Measurements from ENCODE around the gene ZFP64. TPM values are rescaled to one million over a fixed set of nuclear protein-coding genes. Genes with fewer than 3 reads are reported as not detected.

ZFP64 gene
- total and polyA plus RNA-seq, 2 donors (not counting 3 experiments of a cell fraction or from before 2014, with no cell fraction given), result 31.7 to 35.4 TPM

DNA sequence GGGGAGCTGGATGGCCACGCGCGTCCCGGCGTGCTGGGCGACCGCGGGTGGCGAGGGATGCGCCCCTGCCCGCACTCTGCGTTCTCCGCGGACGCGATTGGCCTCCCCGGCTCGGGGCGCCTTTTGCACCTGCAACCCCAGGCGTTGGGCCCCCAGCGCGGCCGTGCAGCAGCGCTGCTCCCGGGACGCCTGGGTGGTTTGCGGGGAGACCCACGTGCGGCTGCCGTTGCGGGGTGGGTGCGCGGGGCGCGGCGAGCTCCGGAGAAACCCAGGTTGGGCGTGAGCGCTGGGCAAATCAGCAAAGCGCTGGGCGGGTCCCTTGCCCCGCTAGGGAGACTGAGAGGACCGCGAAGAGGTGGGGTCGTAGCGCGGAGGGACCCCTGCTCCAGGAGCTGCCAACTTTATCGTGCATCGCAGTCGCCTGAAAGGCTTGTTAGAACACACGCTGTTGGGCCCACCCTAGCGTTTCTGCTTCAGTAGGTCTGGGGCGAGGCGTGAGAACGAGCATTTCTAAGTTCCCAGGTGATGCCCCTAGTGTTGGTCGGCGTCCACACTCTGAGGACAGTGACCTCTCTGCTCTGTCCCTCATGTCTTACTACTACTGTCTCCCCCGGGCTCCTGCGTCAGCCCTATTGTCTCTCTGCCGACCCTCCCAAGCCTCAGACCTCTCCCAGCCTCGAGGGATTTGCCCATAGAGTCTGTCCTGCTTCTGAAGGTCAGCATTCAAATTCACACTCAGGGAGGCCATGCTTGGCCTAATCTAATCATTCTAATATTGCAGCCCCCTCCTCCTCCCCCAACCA is 538 bp upstream of the ZFP64 start:
- H3K9me1 ChIP-seq (replicated peaks; ENCODE audit: control insufficient read depth, extremely low read depth, insufficient read depth, low read length), result no peaks in the 10 kb centered on the region
- peaks cover 0 to 3% of the 10 kb centered on the region in 2 experiments for H3K27me3 ChIP-seq (ENCODE audit: control insufficient read depth in 2 of 2, insufficient read depth in 2 of 2, low read length in 2 of 2)
- no peaks in the 10 kb centered on the region for H4K20me1 ChIP-seq (replicated peaks; ENCODE audit: control insufficient read depth, extremely low read depth, insufficient read depth, low read length)
- H2AFZ ChIP-seq (ENCODE audit: low read depth, low read length), result peak overlapping the region; percentile 33
- no peaks in the 10 kb centered on the region for H3K9me3 ChIP-seq (replicated peaks; ENCODE audit: control insufficient read depth, insufficient read depth, low read length)
- dilution Hi-C loops (cut with MboI; ENCODE audit: extremely low pct_ligation_motif_present, low sequenced_read_pairs), result no loop called here
- peaks cover 9% of the 10 kb centered on the region for H3K79me2 ChIP-seq (ENCODE audit: control insufficient read depth, insufficient read depth, low read length)
- peaks cover 12% of the 10 kb centered on the region for H3K4me1 ChIP-seq (ENCODE audit: control insufficient read depth, extremely low read depth, insufficient read depth, low read length)
- no peak for TF ChIP-seq EZH2 (IDR thresholded peaks at IDR 0.05; ENCODE audit: borderline replicate concordance, low read depth, low read length, severe bottlenecking)
- TF ChIP-seq, protein P1, sequence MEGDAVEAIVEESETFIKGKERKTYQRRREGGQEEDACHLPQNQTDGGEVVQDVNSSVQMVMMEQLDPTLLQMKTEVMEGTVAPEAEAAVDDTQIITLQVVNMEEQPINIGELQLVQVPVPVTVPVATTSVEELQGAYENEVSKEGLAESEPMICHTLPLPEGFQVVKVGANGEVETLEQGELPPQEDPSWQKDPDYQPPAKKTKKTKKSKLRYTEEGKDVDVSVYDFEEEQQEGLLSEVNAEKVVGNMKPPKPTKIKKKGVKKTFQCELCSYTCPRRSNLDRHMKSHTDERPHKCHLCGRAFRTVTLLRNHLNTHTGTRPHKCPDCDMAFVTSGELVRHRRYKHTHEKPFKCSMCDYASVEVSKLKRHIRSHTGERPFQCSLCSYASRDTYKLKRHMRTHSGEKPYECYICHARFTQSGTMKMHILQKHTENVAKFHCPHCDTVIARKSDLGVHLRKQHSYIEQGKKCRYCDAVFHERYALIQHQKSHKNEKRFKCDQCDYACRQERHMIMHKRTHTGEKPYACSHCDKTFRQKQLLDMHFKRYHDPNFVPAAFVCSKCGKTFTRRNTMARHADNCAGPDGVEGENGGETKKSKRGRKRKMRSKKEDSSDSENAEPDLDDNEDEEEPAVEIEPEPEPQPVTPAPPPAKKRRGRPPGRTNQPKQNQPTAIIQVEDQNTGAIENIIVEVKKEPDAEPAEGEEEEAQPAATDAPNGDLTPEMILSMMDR (IDR thresholded peaks at IDR 0.05; ENCODE audit: extremely low read depth in 1 of 2, insufficient read depth in 1 of 2, low read depth in 1 of 2, low read length in 2 of 2), result peak; percentile 2 to 13
- no peak for TF ChIP-seq POLR2AphosphoS5 (IDR thresholded peaks at IDR 0.05; ENCODE audit: insufficient read depth, low read depth, low read length)
- no peak for TF ChIP-seq GATA2 (IDR thresholded peaks at IDR 0.05; ENCODE audit: insufficient read depth, insufficient read length, low read depth, low read length)
- TF ChIP-seq, protein P2, sequence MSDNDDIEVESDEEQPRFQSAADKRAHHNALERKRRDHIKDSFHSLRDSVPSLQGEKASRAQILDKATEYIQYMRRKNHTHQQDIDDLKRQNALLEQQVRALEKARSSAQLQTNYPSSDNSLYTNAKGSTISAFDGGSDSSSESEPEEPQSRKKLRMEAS (IDR thresholded peaks at IDR 0.05; ENCODE audit: insufficient read depth, insufficient read length), result no peak
- no peak for TF ChIP-seq JUN (IDR thresholded peaks at IDR 0.05; ENCODE audit: borderline replicate concordance, insufficient read depth, insufficient read length, low read depth)
- H3K4me3 ChIP-seq (replicated peaks in 1 of 3; ENCODE audit: insufficient read depth in 1 of 3, low read depth in 1 of 3, low read length in 3 of 3), result peak overlapping the region; percentile 51 to 83 (median 75)
- peak overlapping the region; percentile 84 for H3K4me2 ChIP-seq (ENCODE audit: insufficient read depth, low read length)
- DNase-seq (ENCODE audit: low read depth, low spot score) (peak; percentile 40), FAIRE-seq (peak; percentile 50)
- CTCF ChIA-PET, result interaction anchor here (0.7 to 1.7 kb wide), 7 partner anchors 9 to 121 kb away, joined by 3 to 6 read pairs (median 3); no protein-coding TSS in a partner anchor
- no peaks in the 10 kb centered on the region for H3K36me3 ChIP-seq (ENCODE audit: control insufficient read depth in 2 of 2, extremely low read depth in 1 of 2, insufficient read depth in 2 of 2, low read length in 2 of 2)
- POLR2A ChIA-PET, result no interaction called here
- H3K9ac ChIP-seq (replicated peaks; ENCODE audit: extremely low read depth, insufficient read depth, low read length), result peak overlapping the region; percentile 64
- BruUV-seq (replicated peaks), result no TSS peak
- H3K27ac ChIP-seq (ENCODE audit: insufficient read depth, low read depth, low read length), result peak overlapping the region; percentile 36
- intact Hi-C loops (cut with micrococcal nuclease), result loop anchor here (1.0 to 2.0 kb wide), 2 partner anchors 63 to 302 kb away; no protein-coding TSS in a partner anchor
